Measurements from ENCODE around the gene ADD1. TPM values are rescaled to one million over a fixed set of nuclear protein-coding genes. Genes with fewer than 3 reads are reported as not detected.

ADD1 gene
- total and polyA plus RNA-seq, 12 donors: 163 to 448 (median 214) TPM

GRCh38 chr4:2825740-2826139 lies 17.9 kb upstream of the ADD1 start:
- intact Hi-C loops (cut with DNase I): no loop called here
- peak in 4 of 8 donors; percentile 34 to 62 (median 44) for ATAC-seq
- Histone ChIP-seq H3K4me1 (peaks cover 0 to 18% (median 11%) of the 10 kb centered on the region in 9 donors), H3K4me3 (no peak overlapping the region), H3K27ac (no peak overlapping the region), H3K36me3 (peaks cover 0 to 95% (median 12%) of the 10 kb centered on the region in 9 donors), H3K27me3 (no peaks in the 10 kb centered on the region), H3K9me3 (no peaks in the 10 kb centered on the region)
- WGBS, 2 donors: 47 to 61% methylated on average over 13 of the region's 13 CpGs
- TF ChIP-seq CTCF (IDR thresholded peaks at IDR 0.05): no peak
- peak in 1 of 2 donors; percentile 48 for DNase-seq

GRCh38 chr4:2827071-2827873 lies 16.4 kb upstream of the ADD1 start:
- DNase-seq: no peak
- no peaks in the 10 kb centered on the region for H3K9me3 ChIP-seq
- peaks cover 0 to 18% (median 11%) of the 10 kb centered on the region in 9 donors for H3K4me1 ChIP-seq
- no peak overlapping the region for H3K27ac ChIP-seq
- H3K27me3 ChIP-seq: no peaks in the 10 kb centered on the region
- no peak for ATAC-seq
- H3K36me3 ChIP-seq: peaks cover 0 to 95% (median 18%) of the 10 kb centered on the region in 9 donors
- H3K4me3 ChIP-seq: no peak overlapping the region
- intact Hi-C loops (cut with DNase I): no loop called here
- no peak for TF ChIP-seq CTCF (IDR thresholded peaks at IDR 0.05)
- 92% methylated on average over 31 of the region's 31 CpGs for WGBS, 2 donors

GRCh38 chr4:2827874-2828751 lies 15.5 kb upstream of the ADD1 start:
- H3K36me3 ChIP-seq: peaks cover 0 to 95% (median 21%) of the 10 kb centered on the region in 9 donors
- no peak overlapping the region for H3K4me3 ChIP-seq
- DNase-seq (no peak), ATAC-seq (no peak)
- 78 to 83% methylated on average over 23 of the region's 24 CpGs for WGBS, 2 donors
- intact Hi-C loops (cut with DNase I): no loop called here
- no peaks in the 10 kb centered on the region for H3K9me3 ChIP-seq
- H3K27me3 ChIP-seq: no peaks in the 10 kb centered on the region
- no peak overlapping the region for H3K27ac ChIP-seq
- H3K4me1 ChIP-seq: peaks cover 0 to 17% (median 11%) of the 10 kb centered on the region in 9 donors
- TF ChIP-seq CTCF (IDR thresholded peaks at IDR 0.05): no peak

GRCh38 chr4:2828758-2829181 lies 14.9 kb upstream of the ADD1 start:
- Histone ChIP-seq H3K27ac (no peak overlapping the region), H3K4me1 (peaks cover 0 to 15% (median 7%) of the 10 kb centered on the region in 9 donors), H3K9me3 (no peaks in the 10 kb centered on the region), H3K27me3 (no peaks in the 10 kb centered on the region), H3K4me3 (no peak overlapping the region), H3K36me3 (peaks cover 0 to 95% (median 21%) of the 10 kb centered on the region in 9 donors)
- ATAC-seq (no peak), DNase-seq (no peak)
- 88 to 91% methylated on average over 17 of the region's 17 CpGs for WGBS, 2 donors
- TF ChIP-seq CTCF (IDR thresholded peaks at IDR 0.05): no peak
- intact Hi-C loops (cut with DNase I): no loop called here

All from heart right ventricle (tissue), 16 donors.